Measurements from ENCODE around the gene SULT1A2. TPM values are rescaled to one million over a fixed set of nuclear protein-coding genes. Genes with fewer than 3 reads are reported as not detected.
"Not testable (repeated sequence)": the region's sequence is repeated elsewhere in the genome, so short reads cannot be mapped to it uniquely, and the experiment has no call there.

The SULT1A2 gene
- total RNA-seq, 1 experiment from 2014 or later = not detected

DNA sequence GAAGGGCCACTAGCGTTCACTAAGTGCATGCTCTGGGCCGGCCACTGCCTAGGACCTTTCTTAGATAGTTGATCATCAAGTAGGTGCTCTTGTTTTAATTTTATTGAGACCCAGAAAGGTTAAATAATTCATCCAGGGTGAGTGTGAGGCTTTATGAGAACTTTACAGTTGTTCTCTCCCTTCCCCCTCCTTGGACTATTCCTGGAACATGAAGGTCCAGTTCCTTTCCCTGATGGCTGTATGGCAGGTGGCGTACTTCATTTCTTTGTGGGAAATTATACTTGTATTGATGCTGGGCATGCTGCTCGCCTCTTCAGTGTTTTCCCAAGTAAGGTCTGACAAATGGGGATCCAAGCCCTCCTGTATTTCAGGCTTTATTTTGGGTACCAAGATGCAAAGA lies 34.7 kb downstream of the SULT1A2 start:
- H3K4me1 ChIP-seq = no peaks in the 10 kb centered on the region; the same call in 1 of the 2 replicates
- H3K9me3 ChIP-seq (replicated peaks) = no peaks in the 10 kb centered on the region
- no peak overlapping the region for H3K4me3 ChIP-seq
- no peak for DNase-seq
- H3K27ac ChIP-seq = no peak overlapping the region
- H3K36me3 ChIP-seq = peaks cover 4% of the 10 kb centered on the region; the same call in 1 of the 2 replicates
- no peaks in the 10 kb centered on the region for H3K27me3 ChIP-seq

DNA sequence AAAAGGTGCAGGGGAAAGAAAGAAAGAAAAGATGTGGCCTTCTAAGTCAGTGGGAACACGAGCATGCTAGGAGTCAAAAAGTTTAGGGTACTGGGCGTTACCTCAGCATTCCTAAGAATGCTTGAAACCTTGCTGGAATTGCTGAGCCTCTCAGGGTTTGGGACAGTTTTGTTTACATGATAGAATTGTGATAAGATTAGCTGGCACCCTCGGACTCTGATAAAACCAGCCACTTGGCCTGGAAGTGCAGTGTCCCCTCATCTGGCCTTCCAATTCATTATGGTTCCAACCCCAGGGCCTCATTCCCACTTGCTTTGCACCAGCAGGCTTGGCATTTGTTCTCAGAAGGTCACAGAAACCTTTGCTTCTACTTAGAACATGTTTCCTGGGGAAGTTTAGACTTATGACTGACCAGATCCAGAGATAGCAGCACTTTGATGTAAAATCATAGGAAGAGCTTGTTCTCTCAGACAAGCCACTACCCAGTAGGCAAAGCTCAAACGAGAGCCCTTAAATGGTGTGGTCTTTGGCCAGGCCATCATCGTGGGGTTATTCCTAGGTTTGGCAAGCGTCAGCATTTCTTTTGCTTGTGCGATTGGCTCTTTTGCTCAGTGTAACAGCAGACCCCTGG lies 35.2 kb downstream of the SULT1A2 start:
- DNase-seq = no peak
- Histone ChIP-seq H3K27ac (no peak overlapping the region), H3K36me3 (peaks cover 4% of the 10 kb centered on the region; the same call in 1 of the 2 replicates), H3K4me1 (no peaks in the 10 kb centered on the region; the same call in 1 of the 2 replicates), H3K9me3 (replicated peaks) (no peaks in the 10 kb centered on the region), H3K4me3 (no peak overlapping the region), H3K27me3 (no peaks in the 10 kb centered on the region)

DNA sequence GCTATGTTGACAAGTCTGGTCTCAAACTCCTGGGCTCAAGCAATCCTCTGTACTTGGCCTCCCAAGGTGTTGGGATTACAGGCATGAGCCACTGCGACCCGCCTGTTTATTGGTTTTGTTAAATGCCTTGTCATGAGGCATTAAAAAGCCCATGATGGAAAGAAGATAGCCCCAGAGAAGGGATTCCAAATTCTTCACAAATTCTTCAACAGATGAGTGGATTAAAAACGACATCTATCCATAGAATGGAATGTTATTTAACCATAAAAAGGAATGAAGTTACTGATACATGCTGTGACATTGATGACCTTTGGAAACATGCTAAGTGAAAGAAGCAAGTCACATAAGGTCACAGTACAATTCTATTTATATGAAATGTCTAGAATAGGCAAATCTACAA lies 38.4 kb downstream of the SULT1A2 start:
- Histone ChIP-seq H3K4me1 (no peaks in the 10 kb centered on the region; the same call in 1 of the 2 replicates), H3K36me3 (peaks cover 4% of the 10 kb centered on the region; the same call in 1 of the 2 replicates), H3K4me3 (no peak overlapping the region), H3K27me3 (no peaks in the 10 kb centered on the region), H3K27ac (no peak overlapping the region), H3K9me3 (replicated peaks) (no peaks in the 10 kb centered on the region)
- DNase-seq = no peak

DNA sequence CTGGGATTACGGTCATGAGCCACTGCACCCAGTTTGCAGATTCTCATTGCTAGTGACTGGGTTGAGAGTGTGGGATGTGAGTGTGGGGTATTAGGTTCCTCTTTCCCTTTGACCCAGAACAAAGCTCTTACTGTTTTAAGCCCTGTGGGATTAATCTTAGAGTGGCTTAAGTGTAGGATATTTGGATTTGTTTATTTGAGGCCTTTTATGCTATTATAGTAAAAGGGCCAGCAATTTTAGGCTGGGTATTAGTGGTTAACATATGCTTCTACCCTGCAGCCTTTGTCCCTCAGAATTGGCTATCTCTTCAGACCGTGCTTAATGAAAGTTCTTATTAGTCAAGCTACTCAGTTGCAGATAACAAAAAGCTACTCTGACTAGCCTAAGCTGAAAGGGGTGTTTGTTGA lies 39.9 kb downstream of the SULT1A2 start:
- no peak overlapping the region for H3K4me3 ChIP-seq
- peaks cover 4% of the 10 kb centered on the region; the same call in 1 of the 2 replicates for H3K36me3 ChIP-seq
- no peak overlapping the region for H3K27ac ChIP-seq
- no peaks in the 10 kb centered on the region for H3K9me3 ChIP-seq (replicated peaks)
- no peaks in the 10 kb centered on the region; the same call in 1 of the 2 replicates for H3K4me1 ChIP-seq
- H3K27me3 ChIP-seq = no peaks in the 10 kb centered on the region
- DNase-seq = peak; percentile 8 to 59

DNA sequence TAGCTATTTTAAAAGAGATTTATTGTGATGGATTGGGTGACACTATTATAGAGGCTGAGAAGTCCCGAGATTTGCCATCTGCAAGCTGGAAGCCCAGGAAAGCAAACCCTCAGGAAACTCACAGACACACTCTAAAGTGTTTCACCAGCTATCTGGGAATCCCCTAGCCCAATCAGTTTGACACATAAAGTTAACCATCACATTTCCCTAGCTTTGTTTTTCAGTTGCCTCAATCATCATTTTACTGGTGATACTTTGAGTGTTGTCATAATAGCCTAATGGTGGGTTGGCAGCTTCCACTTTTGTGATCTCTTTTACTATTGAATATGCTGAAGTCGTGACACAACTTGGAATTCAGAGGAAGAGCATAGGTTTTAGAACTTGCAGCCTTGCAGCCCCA lies 41.3 kb downstream of the SULT1A2 start:
- peaks cover 4% of the 10 kb centered on the region; the same call in 1 of the 2 replicates for H3K36me3 ChIP-seq
- DNase-seq = no peak
- H3K27ac ChIP-seq = no peak overlapping the region
- H3K27me3 ChIP-seq = no peaks in the 10 kb centered on the region
- no peaks in the 10 kb centered on the region; the same call in 1 of the 2 replicates for H3K4me1 ChIP-seq
- no peaks in the 10 kb centered on the region for H3K9me3 ChIP-seq (replicated peaks)
- H3K4me3 ChIP-seq = no peak overlapping the region

DNA sequence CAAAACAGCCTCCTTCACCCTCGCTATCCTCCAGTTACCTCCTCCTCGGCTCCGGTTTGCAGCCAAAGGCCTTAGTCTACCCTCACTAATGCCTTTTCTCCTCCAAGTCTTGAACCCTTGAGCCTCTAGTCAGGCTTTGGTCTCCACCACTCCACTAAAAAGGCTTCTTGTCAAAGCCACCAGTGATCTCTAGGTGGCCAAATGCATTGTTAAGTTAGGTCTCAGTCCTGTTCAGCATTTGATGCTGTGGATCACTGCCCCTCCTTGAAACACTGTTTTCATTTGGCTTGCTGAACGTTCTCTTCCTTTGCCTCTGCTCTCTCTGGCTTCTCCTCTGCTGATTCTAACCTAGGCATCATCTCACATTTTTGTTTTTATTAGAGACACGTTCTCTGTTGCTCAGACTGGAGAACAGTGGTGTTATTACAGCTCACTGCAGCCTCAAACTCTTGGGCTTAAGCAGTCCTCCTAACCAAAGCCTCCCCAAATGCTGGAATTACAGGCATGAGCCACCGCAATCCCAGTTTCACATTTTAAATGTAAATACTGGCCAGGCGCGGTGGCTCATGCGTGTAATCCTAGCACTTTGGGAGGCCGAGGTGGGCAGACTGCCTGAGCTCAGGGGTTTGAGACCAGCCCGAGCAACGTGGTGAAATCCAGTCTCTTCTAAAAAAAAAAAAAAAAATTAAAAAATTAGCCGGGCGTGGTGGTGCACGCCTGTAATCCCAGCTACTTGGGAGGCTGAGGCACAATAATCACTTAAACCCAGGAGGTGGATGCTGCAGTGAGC lies 42.0 kb downstream of the SULT1A2 start:
- no peaks in the 10 kb centered on the region; the same call in 1 of the 2 replicates for H3K4me1 ChIP-seq
- H3K27ac ChIP-seq = no peak overlapping the region
- peaks cover 4% of the 10 kb centered on the region; the same call in 1 of the 2 replicates for H3K36me3 ChIP-seq
- DNase-seq = no peak
- no peaks in the 10 kb centered on the region for H3K9me3 ChIP-seq (replicated peaks)
- no peaks in the 10 kb centered on the region for H3K27me3 ChIP-seq
- peak overlapping the region; percentile 95 for H3K4me3 ChIP-seq

DNA sequence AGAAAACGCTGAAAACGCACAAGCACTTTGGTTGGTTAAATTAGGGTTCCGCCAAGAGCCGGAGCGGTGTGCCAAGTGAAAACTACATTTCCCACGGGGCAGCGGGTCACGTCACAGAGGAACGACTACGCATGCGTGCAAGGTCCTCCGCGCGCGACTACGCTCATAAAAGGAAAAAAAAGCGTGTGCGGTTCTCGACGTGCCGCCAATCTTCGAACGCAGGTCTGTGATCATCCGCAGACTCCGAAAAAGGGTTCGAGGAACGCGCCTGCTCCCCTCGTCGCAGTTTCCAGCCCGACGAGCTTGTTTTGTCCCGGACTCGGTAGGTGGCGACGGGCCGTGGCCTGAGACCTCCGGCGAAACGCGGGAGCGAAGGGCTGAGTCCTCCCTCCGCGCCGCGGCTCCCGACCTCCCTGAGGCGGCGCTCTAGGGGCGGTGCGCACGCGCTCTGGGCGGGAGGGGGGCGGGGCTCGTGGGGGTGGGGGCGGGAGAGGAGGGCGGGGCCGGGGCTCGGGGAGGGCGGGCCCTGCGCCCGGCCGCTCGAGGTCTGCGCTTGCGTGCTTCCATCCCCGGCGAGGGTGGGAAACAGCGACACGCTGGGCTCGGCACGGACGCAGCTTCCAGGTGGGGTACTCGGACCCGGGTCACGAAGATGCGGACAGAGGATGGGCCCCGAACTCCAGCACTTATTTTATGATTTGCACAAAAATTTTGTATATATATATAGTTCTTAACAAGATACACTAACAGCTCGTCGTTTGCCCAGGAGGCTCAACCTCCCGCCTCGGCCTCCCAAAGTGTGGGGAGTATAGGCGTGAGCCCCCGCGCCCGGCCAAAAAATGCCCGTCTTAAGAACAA lies 42.8 kb downstream of the SULT1A2 start, which contains the start of gene SGF29:
SGF29 (plus strand) TSS at position 145 of the 858 bp plus-strand sequence. CDS start 27,150 bp downstream, outside the sequence.
- DNase-seq = peak; percentile 86 to 93
- no peaks in the 10 kb centered on the region for H3K27me3 ChIP-seq
- no peaks in the 10 kb centered on the region for H3K9me3 ChIP-seq (replicated peaks)
- no peaks in the 10 kb centered on the region; the same call in 1 of the 2 replicates for H3K4me1 ChIP-seq
- H3K4me3 ChIP-seq = peak within 1 kb of the TSS; percentile 95
- peaks cover 4% of the 10 kb centered on the region; the same call in 1 of the 2 replicates for H3K36me3 ChIP-seq
- H3K27ac ChIP-seq = peak within 1 kb of the TSS; percentile 94

DNA sequence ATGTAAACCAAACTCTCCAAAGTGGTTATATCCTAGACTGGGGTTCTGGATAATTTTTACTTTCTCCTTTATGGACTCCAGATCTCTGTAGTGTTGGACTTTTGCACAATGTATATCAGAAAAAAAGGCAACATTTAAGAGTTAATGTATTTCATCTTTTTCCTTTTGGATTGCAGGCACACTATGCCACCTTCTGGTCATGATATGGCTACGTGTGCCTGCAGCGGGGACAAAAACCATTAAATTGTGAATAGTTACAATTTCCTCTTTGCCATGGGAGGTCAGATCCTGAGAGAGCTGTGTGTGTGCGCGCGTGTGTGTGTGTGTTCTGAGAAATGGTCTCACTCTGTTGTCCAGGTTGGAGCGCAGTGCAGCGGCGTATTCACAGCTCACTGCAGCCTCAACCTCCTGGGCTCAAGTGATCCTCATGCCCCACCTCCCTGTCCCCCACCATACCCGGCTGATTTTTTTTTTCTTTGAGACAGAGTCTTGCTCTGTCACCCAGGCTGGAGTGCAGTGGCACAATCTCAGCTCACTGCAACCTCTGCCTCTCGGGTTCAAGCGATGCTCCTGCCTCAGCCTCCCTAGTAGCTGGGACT lies 47.5 kb downstream of the SULT1A2 start:
- H3K4me3 ChIP-seq = no peak overlapping the region
- no peaks in the 10 kb centered on the region for H3K36me3 ChIP-seq
- no peaks in the 10 kb centered on the region; the same call in 1 of the 2 replicates for H3K27me3 ChIP-seq
- no peaks in the 10 kb centered on the region for H3K4me1 ChIP-seq
- no peaks in the 10 kb centered on the region for H3K9me3 ChIP-seq (replicated peaks)
- no peak overlapping the region for H3K27ac ChIP-seq
- no peak for DNase-seq

DNA sequence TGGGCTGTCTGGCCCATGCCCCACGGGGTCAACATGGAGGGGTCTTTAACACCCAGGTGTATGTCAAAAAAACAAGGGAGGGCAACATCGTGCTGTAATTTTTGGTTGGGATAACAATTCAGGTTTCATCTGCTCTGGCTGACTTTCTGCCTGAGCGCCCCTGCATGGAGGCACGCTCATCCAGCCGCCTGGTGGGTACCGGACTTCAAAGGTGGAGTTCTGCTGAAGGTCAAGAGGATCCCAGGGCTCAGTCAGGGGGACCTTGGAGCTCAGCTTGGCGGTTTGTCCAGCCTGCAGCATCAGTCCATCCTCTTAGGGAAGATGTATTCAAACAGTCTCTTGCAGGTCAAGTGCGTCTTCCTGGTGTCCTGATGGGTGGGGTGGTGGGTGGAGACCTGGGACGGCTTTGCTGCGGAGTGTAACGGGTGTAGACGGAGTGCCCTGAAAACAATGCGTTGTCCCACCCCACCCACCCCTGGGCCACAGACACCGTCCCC lies 48.5 kb downstream of the SULT1A2 start:
- no peaks in the 10 kb centered on the region; the same call in 1 of the 2 replicates for H3K27me3 ChIP-seq
- no peak overlapping the region for H3K27ac ChIP-seq
- H3K4me3 ChIP-seq = no peak overlapping the region
- no peaks in the 10 kb centered on the region for H3K36me3 ChIP-seq
- DNase-seq = no peak
- H3K9me3 ChIP-seq (replicated peaks) = no peaks in the 10 kb centered on the region
- no peaks in the 10 kb centered on the region for H3K4me1 ChIP-seq

DNA sequence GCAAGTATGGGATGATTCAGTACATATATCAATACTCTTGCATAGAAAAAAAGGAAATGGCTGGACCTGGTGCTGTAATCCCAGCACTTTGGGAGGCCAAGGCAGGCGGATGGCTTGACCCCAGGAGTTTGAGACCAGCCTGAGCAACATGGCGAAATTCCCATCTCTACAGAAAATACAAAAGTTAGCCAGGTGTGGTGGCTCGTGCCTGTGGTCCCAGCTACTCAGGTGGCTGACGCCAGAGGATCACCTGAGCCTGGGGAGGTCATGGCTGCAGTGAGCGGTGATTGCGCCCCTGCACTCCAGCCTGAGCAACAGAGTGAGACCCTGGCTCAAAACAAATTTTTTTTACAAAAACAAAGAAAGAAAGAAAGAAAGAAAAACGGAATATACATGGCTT lies 50.2 kb downstream of the SULT1A2 start:
- H3K27me3 ChIP-seq = no peaks in the 10 kb centered on the region; the same call in 1 of the 2 replicates
- no peak for DNase-seq
- no peaks in the 10 kb centered on the region for H3K9me3 ChIP-seq (replicated peaks)
- H3K4me3 ChIP-seq = no peak overlapping the region
- H3K4me1 ChIP-seq = no peaks in the 10 kb centered on the region
- H3K27ac ChIP-seq = no peak overlapping the region
- no peaks in the 10 kb centered on the region for H3K36me3 ChIP-seq

DNA sequence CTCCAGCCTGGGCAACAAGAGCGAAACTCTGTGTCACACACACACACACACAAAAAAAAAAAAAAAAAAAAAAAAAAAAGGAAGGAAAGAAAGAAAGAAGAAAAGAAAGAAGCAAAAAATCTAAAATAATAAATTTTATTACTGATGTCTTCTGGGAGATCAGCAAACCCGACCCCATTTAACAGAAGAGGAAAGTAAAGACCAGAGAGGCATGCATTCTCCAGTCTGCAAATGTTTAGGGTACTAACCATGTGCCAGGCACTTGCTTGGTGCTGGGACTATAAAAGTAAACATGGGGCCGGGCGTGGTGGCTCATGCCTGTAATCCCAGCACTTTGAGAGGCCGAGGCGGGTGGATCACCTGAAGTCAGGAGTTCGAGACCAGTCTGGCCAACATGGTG lies 50.9 kb downstream of the SULT1A2 start:
- H3K4me1 ChIP-seq; H3K27ac ChIP-seq; H3K9me3 ChIP-seq (replicated peaks); H3K36me3 ChIP-seq; H3K4me3 ChIP-seq; DNase-seq; H3K27me3 ChIP-seq: not testable (repeated sequence)

DNA sequence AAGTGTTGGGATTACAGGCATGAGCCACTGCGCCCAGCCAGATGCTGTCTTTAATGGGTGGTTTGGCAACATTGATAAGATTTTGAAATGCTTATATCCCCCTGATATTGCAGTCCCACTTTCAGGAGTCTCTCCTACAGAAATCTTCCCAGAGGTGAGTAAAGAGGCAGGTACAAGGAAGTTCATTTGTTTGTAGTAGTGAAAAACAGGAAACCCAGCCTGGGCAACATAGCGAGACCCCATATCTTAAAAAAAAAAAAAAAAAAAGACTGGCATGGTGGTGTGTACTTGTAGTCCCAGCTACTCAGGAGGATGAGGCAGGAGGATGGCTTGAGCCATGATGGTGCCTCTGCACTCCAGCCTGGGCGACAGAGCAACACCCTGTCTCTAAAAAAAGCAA lies 51.9 kb downstream of the SULT1A2 start:
- Histone ChIP-seq H3K36me3 (no peaks in the 10 kb centered on the region), H3K9me3 (replicated peaks) (no peaks in the 10 kb centered on the region), H3K27me3 (no peaks in the 10 kb centered on the region; the same call in 1 of the 2 replicates), H3K4me1 (no peaks in the 10 kb centered on the region), H3K27ac (no peak overlapping the region), H3K4me3 (no peak overlapping the region)
- no peak for DNase-seq

DNA sequence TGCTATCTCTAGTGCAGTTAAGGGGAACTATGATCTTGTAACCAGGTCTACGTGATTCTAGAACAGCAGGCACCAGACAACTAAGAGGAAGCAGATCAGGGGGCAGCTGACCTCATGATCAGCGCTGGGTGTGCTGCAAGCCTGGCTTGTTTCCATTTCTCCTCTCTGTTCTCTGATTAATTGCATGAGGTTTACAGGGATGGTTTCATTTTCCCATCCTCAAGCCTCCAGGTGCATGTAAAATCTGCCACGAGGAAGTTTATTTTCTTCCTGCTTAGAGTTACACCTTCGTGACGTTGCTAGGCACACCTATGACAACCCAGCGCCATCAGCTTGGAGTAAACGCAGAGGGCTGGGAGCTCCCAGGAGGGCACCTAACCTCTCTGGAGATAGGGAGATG lies 53.8 kb downstream of the SULT1A2 start:
- no peak for DNase-seq

DNA sequence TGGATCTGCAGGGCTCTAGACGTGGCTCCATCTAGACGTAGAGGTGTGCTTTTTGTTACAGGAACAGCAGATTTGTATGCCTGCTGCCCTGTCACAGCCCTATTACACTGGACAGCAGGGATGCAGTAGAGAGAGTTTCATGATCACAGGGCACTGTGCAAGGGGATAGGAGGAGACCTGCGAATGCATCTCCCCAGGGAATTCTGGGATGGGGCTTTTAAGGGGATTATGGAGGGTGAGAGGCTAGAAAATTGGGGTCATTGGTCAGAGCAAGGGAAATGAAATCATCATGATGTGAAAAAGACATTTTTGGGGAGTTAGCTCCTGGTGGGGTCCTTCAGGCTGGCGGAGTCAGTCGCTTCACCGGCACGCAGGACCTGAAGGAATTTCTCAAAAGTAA lies 54.2 kb downstream of the SULT1A2 start:
- H3K27ac ChIP-seq = no peak overlapping the region
- no peaks in the 10 kb centered on the region for H3K4me1 ChIP-seq
- no peaks in the 10 kb centered on the region; the same call in 1 of the 2 replicates for H3K27me3 ChIP-seq
- H3K9me3 ChIP-seq (replicated peaks) = no peaks in the 10 kb centered on the region
- H3K4me3 ChIP-seq = no peak overlapping the region
- H3K36me3 ChIP-seq = no peaks in the 10 kb centered on the region
- no peak for DNase-seq

More for the DNA sequence above, 53.8 kb downstream of the SULT1A2 start:
- Histone ChIP-seq H3K4me1 (no peaks in the 10 kb centered on the region), H3K27me3 (no peaks in the 10 kb centered on the region; the same call in 1 of the 2 replicates), H3K27ac (no peak overlapping the region), H3K9me3 (replicated peaks) (no peaks in the 10 kb centered on the region), H3K4me3 (no peak overlapping the region), H3K36me3 (no peaks in the 10 kb centered on the region)

Data from SJCRH30 (cell line).